Liver (tissue), 3 donors: ENCODE measurements around the gene SERPINE2.

Source experiments
- CTCF ChIP-seq: fragments of 150-350 bp; IDR thresholded peaks from 2 replicates; pipeline ENCODE4 v1.5.1; 2017; ENCODE audit warnings: improper control_type of control experiment, low read depth, low read length; ENCODE audit not compliant: missing input control
- GABPA ChIP-seq, 2 donors: IDR thresholded peaks in 1 of 2; conservative IDR thresholded peaks in 1 of 2; 2 replicates each; pipeline ENCODE4 v1.6.1; 2016; ENCODE audit warnings: antibody characterized with exemption in 2 of 2, mild to moderate bottlenecking in 1 of 2, moderate library complexity in 1 of 2
- NR2F2 ChIP-seq: IDR thresholded peaks from 2 replicates; pipeline ENCODE4 v1.6.1; 2016; ENCODE audit warnings: antibody characterized with exemption
- YY1 ChIP-seq: IDR thresholded peaks from 2 replicates; pipeline ENCODE4 v1.6.1; 2016; ENCODE audit warnings: antibody characterized with exemption, mild to moderate bottlenecking
- ZBTB33 ChIP-seq: IDR thresholded peaks from 2 replicates; pipeline ENCODE4 v1.6.1; 2016; ENCODE audit warnings: antibody characterized with exemption
- donor health status: healthy.
- donor health status: healthy.

GRCh38 chr2:224040753-224041152 is 1.7 kb upstream of the SERPINE2 start:
- TF ChIP-seq NR2F2, result no peak
- no peak for TF ChIP-seq ZBTB33
- no peak for TF ChIP-seq CTCF
- no peak for TF ChIP-seq GABPA (IDR thresholded peaks at IDR 0.05 in 1 of 2, conservative IDR thresholded peaks at IDR 0.05 in 1 of 2)
- no peak for TF ChIP-seq YY1
